Measurements from ENCODE around the gene PANK2. TPM values are rescaled to one million over a fixed set of nuclear protein-coding genes. Genes with fewer than 3 reads are reported as not detected.

PANK2 gene
- total RNA-seq, 1 experiment from 2014 or later, result 41.6 TPM

DNA sequence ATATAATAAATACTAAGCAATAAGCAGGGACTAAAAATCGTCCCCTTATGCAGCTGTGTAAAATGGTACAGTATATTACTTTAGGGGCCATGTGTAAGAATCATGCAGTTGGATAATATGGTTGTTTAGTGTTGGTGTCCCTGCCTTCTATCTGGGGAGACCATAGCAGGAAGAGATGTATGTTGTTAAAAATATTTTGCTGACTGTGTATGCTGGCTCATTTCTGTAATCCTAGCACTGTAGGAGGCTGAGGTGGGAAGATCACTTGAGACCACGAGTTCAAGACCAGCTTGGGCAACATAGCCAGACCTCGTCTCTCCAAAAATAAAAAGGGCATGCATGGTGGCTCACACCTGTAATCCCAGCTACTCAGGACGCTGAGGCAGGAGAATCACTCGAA lies 5.6 kb downstream of the PANK2 start (continued):
- TF ChIP-seq, protein P1, sequence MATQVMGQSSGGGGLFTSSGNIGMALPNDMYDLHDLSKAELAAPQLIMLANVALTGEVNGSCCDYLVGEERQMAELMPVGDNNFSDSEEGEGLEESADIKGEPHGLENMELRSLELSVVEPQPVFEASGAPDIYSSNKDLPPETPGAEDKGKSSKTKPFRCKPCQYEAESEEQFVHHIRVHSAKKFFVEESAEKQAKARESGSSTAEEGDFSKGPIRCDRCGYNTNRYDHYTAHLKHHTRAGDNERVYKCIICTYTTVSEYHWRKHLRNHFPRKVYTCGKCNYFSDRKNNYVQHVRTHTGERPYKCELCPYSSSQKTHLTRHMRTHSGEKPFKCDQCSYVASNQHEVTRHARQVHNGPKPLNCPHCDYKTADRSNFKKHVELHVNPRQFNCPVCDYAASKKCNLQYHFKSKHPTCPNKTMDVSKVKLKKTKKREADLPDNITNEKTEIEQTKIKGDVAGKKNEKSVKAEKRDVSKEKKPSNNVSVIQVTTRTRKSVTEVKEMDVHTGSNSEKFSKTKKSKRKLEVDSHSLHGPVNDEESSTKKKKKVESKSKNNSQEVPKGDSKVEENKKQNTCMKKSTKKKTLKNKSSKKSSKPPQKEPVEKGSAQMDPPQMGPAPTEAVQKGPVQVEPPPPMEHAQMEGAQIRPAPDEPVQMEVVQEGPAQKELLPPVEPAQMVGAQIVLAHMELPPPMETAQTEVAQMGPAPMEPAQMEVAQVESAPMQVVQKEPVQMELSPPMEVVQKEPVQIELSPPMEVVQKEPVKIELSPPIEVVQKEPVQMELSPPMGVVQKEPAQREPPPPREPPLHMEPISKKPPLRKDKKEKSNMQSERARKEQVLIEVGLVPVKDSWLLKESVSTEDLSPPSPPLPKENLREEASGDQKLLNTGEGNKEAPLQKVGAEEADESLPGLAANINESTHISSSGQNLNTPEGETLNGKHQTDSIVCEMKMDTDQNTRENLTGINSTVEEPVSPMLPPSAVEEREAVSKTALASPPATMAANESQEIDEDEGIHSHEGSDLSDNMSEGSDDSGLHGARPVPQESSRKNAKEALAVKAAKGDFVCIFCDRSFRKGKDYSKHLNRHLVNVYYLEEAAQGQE (IDR thresholded peaks at IDR 0.05; ENCODE audit: low read depth), result no peak
- TF ChIP-seq CBX3 (IDR thresholded peaks at IDR 0.05; ENCODE audit: low read depth), result no peak
- TF ChIP-seq FOSL1 (IDR thresholded peaks at IDR 0.05; ENCODE audit: low read depth), result no peak
- TF ChIP-seq EZH2 (IDR thresholded peaks at IDR 0.05), result no peak
- TF ChIP-seq POLR2A (IDR thresholded peaks at IDR 0.05; ENCODE audit: borderline replicate concordance, extremely low read depth, insufficient read depth, insufficient read length), result no peak
- TF ChIP-seq RAD21 (IDR thresholded peaks at IDR 0.05; ENCODE audit: low read depth), result no peak

GRCh38 chr20:3896302-3896701 lies 7.1 kb downstream of the PANK2 start:
- CTCF ChIA-PET, result no interaction called here

More at GRCh38 chr20:3896302-3896701, 7.1 kb downstream of the PANK2 start:
- no peak overlapping the region for H3K27ac ChIP-seq (ENCODE audit: low read depth, low read length)
- no peaks in the 10 kb centered on the region for H3K9me2 ChIP-seq (ENCODE audit: insufficient read depth)
- H2AFZ ChIP-seq (ENCODE audit: low read depth, low read length, poor library complexity, severe bottlenecking), result no peak overlapping the region
- H3K79me2 ChIP-seq (ENCODE audit: insufficient read depth, low read length), result peaks cover 100% of the 10 kb centered on the region
- ChIA-PET RAD21 (ENCODE audit: low non-redundant PET in 1 of 2, low total read pairs in 2 of 2, uncharacterized antibody in 2 of 2, unreplicated experiment in 2 of 2) (no interaction called here), POLR2A (no interaction called here)
- TF ChIP-seq SRF (IDR thresholded peaks at IDR 0.05; ENCODE audit: low read depth), result no peak
- TF ChIP-seq, protein P1 (IDR thresholded peaks at IDR 0.05; ENCODE audit: low read depth), result no peak
- no peak for TF ChIP-seq RAD21 (IDR thresholded peaks at IDR 0.05; ENCODE audit: low read depth)
- no peak for TF ChIP-seq ZNF274 (IDR thresholded peaks at IDR 0.05; ENCODE audit: low read depth, low read length)
- no peak for TF ChIP-seq SIN3A (IDR thresholded peaks at IDR 0.05; ENCODE audit: low read depth)
- TF ChIP-seq ELF1 (IDR thresholded peaks at IDR 0.05; ENCODE audit: borderline replicate concordance, low read depth), result no peak
- TF ChIP-seq ZFX (IDR thresholded peaks at IDR 0.05), result no peak
- no peak for TF ChIP-seq YY1 (IDR thresholded peaks at IDR 0.05; ENCODE audit: extremely low read depth, insufficient replicate concordance, low read depth, low read length)
- TF ChIP-seq ATF3 (IDR thresholded peaks at IDR 0.05), result no peak
- no peak for TF ChIP-seq TCF7L2 (IDR thresholded peaks at IDR 0.05; ENCODE audit: borderline replicate concordance, extremely low read depth, insufficient read depth, insufficient read length)
- TF ChIP-seq EZH2phosphoT487 (IDR thresholded peaks at IDR 0.05; ENCODE audit: borderline replicate concordance), result no peak
- no peak for TF ChIP-seq EZH2 (IDR thresholded peaks at IDR 0.05)
- TF ChIP-seq EGR1 (IDR thresholded peaks at IDR 0.05; ENCODE audit: low read depth), result no peak
- no peak for TF ChIP-seq JUND (IDR thresholded peaks at IDR 0.05)
- TF ChIP-seq POLR2A (IDR thresholded peaks at IDR 0.05; ENCODE audit: borderline replicate concordance, extremely low read depth, insufficient read depth, insufficient read length), result no peak
- H3K4me3 ChIP-seq (replicated peaks in 1 of 2; ENCODE audit: low read depth in 1 of 2, low read length in 2 of 2), result no peak overlapping the region
- ATAC-seq, result no peak
- peaks cover 7 to 9% of the 10 kb centered on the region in 2 experiments; a peak in 3 of 4 replicates for H3K36me3 ChIP-seq (ENCODE audit: control insufficient read depth in 1 of 2, insufficient read depth in 2 of 2, low read length in 2 of 2)
- DNase-seq (ENCODE audit: low read depth, low spot score), result no peak
- H3K9ac ChIP-seq (ENCODE audit: low read length), result no peak overlapping the region
- peaks cover 37 to 63% of the 10 kb centered on the region in 2 experiments for H3K4me1 ChIP-seq (ENCODE audit: control insufficient read depth in 1 of 2, insufficient read depth in 2 of 2, low read length in 2 of 2)
- H3K4me2 ChIP-seq (ENCODE audit: low read length), result no peak overlapping the region
- H3K9me3 ChIP-seq (ENCODE audit: control insufficient read depth in 1 of 2, insufficient read depth in 1 of 2, low read depth in 1 of 2, low read length in 2 of 2), result no peaks in the 10 kb centered on the region
- H4K20me1 ChIP-seq (ENCODE audit: insufficient read depth), result peaks cover 50% of the 10 kb centered on the region
- no peaks in the 10 kb centered on the region for H3K27me3 ChIP-seq (ENCODE audit: insufficient read depth, low read length)
- intact Hi-C loops (cut with micrococcal nuclease), result no loop called here
- no TSS peak for BruUV-seq (replicated peaks)
